HepG2 (cell line): ENCODE measurements around the gene TBKBP1.

ENCODE experiments used
- TFDP2 ChIP-seq: sonication (generic); formaldehyde crosslinking; IDR thresholded peaks from 2 replicates; pipeline ENCODE4 v1.4.0; 2020; ENCODE audit warnings: missing genetic modification reagents
- TF ChIP-seq, protein P1 (sequence below): sonication (generic); formaldehyde crosslinking; IDR thresholded peaks from 2 replicates; pipeline ENCODE4 v1.5.0; 2020; ENCODE audit warnings: mild to moderate bottlenecking, missing genetic modification reagents, moderate library complexity
- TF ChIP-seq, protein P2 (sequence below): sonication (generic); formaldehyde crosslinking; IDR thresholded peaks from 2 replicates; pipeline ENCODE4 v1.5.0; 2020; ENCODE audit warnings: missing genetic modification reagents

DNA sequence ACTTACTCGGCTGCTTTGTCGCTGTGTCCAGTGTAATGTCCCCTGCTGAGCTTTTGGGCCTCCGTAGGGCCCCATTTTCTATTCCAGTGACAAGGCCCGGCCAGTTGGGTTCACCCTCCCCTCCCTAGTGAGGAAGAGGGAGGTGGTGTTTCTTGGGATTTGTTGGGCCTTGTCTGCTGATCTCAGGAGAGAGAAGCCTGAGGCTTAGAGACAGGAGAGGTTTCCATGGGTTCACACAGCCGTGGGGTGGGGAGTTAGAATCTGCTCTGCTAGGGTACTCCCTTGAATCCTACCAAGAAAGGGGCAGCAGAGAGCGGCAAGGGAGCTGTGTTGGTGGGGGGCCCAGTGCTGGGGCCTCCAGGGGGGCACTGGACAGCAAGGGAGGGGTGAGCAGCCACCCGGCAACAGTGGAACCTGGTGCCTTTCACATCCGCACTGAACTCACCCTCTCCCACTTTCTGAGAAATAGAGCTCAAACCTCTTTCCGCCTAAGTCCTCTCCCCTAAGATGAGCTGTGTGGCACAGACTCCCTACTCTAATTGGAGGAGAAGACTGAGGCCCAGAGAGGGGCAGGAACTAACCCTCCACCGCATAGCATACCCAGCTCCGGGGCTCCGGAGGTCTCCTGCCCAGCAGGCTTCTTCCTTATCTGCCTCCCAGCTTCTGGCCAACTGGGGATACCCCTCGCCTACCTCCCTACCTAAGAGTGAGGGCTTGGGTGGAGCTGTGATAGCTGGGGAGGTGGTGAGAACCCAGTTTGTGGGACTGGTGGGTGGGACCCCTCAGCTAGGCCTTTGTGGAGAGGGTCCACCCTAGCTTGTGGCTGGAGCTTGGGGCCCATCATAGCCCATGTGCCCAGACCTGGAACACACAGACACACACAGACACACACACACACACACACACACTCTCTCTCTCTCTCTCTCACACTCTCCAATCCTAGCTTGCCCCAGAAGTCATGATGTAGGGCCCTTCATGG, 6.8 kb downstream of the TBKBP1 start:
- TF ChIP-seq, protein P1, sequence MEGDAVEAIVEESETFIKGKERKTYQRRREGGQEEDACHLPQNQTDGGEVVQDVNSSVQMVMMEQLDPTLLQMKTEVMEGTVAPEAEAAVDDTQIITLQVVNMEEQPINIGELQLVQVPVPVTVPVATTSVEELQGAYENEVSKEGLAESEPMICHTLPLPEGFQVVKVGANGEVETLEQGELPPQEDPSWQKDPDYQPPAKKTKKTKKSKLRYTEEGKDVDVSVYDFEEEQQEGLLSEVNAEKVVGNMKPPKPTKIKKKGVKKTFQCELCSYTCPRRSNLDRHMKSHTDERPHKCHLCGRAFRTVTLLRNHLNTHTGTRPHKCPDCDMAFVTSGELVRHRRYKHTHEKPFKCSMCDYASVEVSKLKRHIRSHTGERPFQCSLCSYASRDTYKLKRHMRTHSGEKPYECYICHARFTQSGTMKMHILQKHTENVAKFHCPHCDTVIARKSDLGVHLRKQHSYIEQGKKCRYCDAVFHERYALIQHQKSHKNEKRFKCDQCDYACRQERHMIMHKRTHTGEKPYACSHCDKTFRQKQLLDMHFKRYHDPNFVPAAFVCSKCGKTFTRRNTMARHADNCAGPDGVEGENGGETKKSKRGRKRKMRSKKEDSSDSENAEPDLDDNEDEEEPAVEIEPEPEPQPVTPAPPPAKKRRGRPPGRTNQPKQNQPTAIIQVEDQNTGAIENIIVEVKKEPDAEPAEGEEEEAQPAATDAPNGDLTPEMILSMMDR (CRISPR knock-in tag), result no peak
- TF ChIP-seq, protein P2, sequence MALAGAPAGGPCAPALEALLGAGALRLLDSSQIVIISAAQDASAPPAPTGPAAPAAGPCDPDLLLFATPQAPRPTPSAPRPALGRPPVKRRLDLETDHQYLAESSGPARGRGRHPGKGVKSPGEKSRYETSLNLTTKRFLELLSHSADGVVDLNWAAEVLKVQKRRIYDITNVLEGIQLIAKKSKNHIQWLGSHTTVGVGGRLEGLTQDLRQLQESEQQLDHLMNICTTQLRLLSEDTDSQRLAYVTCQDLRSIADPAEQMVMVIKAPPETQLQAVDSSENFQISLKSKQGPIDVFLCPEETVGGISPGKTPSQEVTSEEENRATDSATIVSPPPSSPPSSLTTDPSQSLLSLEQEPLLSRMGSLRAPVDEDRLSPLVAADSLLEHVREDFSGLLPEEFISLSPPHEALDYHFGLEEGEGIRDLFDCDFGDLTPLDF, result no peak
- no peak for TF ChIP-seq TFDP2 (CRISPR knock-in tag)
